Hematopoietic multipotent progenitor cell treated with erythropoietin and hydrocortisone succinate and interleukin-3 and kit ligand, for 17 days (in vitro differentiated cells): Measurements from ENCODE around the gene PPP1R13B.

Source experiments
- DNase-seq: peaks from one replicate; pipeline ENCODE4 v3.0.0-alpha.2; 2015; ENCODE audit warnings: low spot score

The PPP1R13B gene

DNA sequence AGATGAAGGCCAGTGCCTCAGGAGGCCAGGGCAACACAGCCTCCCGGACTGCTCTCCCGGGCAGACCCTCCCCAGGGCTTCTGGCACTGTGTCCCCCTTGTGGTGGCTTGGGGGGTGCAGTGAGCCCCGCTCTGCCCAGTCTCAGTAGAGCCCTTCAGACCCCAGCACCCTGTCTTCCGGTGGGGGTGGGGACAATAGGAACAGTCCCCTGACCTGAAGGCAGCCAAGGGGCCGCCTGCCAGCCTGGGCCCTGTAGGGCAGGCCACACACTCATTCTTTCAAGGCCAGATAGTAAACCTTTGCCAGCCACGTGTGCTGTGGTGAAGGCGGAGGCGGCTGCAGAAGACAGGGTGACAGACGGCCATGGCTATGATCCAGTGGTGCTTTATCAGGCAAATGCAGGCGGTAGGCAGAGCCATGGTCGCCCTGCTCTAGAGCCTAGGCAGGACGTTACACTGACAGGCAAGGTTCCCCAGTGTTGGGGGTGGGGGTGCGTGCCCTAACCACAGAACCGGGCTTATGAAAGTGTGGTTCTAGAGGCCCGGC is 116.8 kb downstream of the PPP1R13B start:
- DNase-seq = peak; percentile 91

- DNase-seq = peak; percentile 67
These were observed 117.6 kb downstream of the PPP1R13B start for GRCh38 chr14:103729496-103730448.

GRCh38 chr14:103728721-103729120 is 118.7 kb downstream of the PPP1R13B start:
- DNase-seq = no peak

DNA sequence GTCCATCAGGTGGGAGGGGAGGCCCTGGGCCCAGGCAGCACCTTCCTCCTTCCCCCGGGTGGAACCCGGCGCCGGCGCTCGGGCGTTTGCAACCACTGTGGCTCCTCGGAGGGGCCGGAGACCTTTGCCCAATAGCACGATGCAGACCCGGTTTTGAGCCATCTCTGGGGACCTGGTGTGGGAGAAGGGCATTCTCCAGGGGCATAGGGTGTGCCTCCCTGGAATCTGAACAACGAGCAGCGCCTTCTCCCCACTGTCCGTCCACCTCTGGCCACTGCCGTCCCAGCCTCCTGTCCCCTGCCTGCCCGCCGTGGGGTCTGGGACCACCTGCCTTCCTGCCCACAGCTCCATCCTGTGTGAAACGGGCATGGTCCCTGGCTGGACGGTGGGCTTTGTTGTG is 119.2 kb downstream of the PPP1R13B start:
- no peak for DNase-seq

DNA sequence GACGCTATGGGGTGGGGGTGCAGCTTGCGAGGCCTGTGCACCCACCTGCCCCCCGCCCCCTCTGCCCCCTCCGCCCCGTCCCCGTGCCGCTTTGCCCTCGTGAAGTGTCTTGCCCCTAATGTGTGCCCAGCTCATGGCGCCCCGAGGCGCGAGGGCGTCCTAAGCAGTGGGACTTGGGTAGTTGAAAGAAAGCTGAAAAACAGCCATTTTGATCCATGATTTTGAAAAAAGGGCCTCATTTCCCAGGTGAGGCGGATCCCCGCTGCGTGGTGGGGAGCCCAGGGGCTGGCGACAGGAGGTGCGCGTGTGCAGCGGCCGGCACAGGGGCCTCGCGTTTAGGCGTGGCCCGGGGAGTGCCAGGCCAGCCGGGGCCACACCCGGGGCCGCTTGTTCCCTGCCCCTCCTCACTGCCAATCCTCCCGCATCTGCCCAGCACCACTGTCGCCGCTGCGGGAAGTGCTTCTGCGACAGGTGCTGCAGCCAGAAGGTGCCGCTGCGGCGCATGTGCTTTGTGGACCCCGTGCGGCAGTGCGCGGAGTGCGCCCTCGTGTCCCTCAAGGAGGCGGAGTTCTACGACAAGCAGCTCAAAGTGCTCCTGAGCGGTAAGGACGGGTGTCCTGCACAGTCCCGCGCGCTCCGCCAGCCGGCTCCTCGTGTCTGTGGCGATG is 119.9 kb downstream of the PPP1R13B start:
- peak; percentile 30 for DNase-seq

- DNase-seq = no peak
These were observed 120.9 kb downstream of the PPP1R13B start for GRCh38 chr14:103726474-103726873.

GRCh38 chr14:103725739-103726395 is 121.5 kb downstream of the PPP1R13B start:
- DNase-seq = no peak

DNA sequence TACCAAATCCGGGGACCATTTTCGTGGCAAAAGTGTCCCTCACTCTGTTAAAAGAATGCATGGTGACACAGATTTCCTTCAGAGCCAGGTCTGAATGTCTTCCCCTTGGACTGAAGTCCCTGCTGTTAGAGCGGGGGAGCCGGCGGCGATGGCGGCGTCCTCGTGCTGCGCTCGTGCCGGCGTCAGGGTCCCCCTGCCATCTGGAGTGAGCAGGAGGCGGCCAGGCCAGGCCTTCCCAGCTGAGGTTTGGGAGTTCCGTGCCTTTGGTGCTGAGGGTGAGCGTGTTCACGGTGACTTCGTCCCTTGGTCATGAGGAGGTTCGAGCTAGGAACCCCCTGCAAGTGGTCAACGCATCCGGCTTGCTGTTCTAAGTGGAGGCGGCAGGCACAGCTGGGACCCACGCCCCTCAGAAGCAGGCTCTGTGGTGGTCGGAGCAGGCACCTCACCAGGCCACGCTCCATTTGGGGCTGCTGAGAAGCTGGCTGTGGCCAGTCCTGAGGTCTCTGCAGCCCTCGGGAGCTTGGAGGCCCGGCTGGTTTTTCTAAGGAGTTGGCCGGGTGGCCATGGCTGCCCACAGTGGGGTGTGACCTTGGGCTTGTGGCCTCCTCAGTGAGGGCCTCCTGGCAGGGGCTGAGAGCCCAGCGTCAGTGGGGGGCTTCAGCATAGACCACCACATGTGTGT is 122.2 kb downstream of the PPP1R13B start:
- no peak for DNase-seq

DNA sequence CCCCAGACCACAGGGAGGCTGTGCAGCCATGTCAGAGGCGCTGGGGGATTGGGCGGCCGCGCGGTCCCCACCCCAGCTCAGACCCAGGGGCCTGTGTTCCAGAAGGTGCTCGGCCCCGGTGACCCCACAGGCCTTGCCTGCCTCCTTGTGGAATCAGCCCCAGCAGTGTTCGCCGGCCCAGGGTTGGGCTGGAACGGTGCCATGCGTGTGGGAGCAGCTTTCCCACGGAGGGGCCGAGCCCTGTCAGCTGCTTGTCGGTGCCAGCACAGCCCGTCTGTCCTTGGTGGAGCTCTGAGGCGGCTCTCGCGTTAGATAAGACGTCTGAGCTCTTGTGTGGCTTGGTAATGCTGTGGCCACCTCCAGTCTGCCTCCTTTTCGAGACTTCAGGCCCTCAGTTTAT is 123.3 kb downstream of the PPP1R13B start:
- DNase-seq = peak; percentile 93

DNA sequence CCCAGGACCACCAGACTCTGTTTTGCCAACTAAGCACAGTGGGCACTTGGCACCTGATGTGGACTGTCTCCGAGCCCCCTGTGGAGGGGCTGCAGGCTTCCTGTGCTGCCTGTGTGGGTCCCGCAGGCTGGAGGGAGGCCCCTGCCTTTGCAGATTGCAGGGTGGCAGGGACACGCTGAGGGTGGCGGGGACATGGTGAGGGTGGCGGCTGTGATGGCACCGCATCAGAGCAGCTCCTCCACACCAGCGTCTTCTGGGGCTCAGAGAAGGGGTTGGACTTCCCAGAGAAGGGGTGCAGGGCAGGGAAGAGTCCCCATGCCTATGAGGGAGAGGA is 123.7 kb downstream of the PPP1R13B start:
- DNase-seq = no peak

DNA sequence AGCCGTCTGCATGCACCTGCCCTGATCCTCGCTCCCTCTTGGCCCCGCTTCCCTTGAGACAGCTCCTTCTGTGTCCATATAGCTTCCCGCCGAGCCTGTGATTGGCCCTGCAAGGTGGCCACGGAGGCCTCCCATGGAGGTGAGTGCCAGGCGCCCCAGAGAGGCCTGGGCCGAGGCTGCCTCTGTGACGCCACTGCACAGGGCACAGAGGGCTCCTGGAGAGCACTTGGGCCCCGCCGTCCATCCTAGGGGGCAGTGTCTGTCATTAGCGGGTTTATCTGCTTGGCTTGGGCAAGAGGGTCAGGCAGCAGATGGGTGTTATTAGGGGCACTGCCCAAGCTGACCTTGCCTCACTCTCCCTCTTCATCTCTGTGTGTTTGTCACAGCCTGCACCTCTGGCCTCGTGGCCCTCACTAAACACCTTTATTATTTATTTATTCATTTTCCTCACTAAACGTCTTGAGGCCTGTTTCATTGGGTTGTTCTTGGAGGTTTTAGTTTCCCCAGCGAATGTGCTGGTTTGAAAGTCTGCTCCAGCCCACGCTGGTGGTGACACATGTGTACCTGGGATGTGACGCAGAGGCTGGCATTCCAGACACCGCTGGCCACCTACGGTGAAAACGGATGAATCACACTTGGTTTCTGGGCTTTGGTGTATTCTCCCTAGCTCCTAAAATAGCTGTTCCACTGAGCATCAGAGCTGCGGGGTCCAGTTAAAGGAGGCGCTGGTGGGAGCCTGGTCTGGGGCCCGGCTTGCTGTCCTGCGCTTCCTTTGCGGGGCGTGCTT is 125.8 kb downstream of the PPP1R13B start:
- no peak for DNase-seq

DNA sequence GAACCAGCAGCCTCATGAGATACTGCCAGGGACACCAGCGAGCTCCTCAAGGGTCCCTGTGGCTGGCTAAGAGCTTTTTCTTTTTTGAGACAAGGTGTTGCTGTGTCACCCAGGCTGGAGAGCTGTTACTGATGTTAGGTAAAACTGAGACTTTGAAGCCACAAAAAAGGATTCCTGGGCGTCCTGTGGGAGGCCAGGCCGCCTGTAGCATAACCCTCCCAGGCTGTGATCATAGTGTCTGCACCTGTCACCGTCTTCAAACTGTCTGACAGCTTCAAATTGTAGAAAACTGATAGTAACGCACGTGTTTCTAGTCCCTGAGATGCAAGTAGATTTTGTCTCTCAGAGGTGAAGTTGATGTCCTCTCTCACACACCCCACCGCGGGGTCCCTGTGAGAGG is 127.6 kb downstream of the PPP1R13B start:
- DNase-seq = no peak

DNA sequence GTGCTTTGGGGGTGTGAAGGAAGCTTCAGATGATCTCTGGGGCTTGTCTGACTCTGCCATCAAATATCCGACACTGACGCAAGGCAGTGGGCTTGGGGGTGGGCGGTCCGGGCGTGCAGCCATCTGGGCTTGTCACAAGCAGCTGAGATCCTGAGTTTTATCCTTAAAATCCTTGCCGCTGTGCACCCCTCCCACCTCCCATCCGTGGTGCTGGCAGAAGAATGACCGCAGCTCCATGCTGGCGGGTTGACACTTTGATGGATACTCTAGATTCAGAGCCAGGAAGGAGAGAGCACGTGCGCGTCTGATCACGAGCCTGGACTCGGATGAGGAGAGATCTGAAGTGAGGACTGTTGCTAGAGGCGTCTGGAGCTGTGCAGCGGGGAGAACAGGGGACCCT is 128.8 kb downstream of the PPP1R13B start:
- DNase-seq = no peak

DNA sequence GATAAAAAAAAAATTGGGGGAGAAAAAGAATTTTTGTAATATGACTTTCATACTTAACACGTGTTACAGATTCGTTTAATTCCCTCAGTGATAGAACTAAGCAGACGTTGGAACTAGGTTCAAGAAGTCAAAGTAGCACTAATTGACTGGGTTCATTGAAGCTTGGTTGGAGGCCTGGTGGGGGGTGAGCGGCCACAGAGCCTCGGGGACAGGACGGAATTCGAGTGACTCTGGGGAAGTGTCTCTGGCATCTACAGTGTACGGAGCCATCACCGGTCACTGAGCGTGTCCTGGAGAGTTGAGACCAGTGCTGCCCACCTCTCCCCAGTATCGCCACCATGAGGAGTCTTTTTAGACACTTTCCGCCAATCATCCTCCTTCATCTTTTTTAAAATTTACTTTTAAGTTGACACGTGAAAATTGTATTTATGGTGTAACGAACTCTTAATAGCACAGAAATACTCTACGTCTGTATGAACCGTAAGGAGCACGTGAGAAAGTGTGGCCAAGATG is 130.4 kb downstream of the PPP1R13B start:
- no peak for DNase-seq

DNA sequence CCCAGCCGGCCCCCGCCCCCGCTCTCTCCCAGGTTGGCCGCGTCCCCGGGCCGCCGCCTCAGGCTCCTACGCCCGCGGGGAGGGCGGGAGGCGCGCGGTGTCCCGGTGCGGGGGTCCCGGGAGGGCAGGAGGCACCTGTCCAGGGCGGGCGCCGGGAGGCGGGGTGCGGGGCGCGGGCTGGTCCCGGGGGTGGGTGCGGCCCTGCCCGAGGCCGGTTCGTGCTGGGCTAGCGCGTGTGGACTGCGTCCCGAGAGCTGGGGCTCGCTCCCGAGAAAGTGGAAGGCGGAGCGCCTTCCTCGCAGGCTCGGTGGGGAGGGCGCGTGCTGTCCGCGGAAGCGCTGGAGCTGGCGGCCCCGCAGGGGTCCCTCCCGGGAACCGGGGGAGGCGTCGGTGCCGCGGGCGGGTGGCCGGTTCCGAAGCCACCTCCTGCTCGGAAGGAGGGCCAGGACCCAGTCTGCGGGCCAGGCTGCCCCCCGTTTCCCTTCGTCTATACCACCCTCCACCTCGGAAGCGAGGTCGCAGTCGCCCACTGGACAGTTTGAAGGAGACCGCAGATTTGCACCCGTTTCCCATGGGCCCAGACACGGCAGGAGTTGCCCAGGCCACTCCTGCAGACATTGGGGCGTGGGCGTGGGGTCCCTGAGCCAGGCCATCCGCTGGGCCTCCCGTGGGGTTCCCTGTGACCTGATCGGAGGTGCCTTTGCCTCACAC is 131.1 kb downstream of the PPP1R13B start:
- DNase-seq = peak; percentile 38

DNA sequence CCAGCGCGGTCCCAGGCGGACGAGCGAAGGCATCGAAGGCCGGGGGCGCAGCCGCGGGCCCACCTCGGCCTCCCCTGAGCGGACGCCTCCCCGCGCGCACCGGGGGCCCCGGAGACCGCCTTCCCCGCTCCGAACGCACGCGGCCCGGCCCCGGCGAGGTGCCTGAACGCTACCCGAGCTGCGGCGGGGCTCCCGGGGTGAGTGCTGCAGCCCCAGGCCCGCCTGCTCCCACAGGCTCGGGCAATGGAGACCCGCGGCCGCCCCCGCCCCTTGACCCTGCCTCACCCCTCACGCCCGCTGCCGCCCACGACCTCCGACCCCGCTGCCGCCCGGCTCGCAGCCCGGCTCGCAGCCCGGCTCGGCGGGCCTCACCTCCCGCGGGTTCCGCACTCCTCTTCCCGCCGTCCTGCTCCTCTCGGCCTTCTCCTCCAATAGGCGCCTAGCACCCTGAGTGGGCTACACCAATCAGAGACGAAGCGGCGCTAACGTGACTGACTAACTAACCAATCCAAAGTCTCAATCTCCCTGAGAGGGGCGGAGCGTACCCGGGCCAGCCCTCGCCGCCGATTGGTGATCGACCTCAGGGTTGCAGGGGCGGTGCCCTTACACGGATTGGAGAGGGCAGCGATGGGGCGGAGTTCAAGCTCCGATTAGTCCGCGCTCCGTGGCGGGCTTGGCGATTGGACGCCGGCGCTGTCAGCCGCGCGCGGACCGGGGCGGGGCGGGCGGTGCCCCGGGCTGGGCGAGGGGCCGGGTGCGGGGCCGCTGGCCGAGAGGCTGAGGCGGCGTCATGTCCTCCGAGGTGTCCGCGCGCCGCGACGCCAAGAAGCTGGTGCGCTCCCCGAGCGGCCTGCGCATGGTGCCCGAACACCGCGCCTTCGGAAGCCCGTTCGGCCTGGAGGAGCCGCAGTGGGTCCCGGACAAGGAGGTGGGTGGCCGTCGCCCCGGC is 132.0 kb downstream of the PPP1R13B start, which contains the start of the genes XRCC3 and ZFYVE21:
TSS of gene XRCC3 (minus strand) at position 400 of the 949 bp plus-strand sequence. CDS start 4,364 bp downstream, outside the sequence.
TSS of gene ZFYVE21 (plus strand) at position 759 of the 949 bp plus-strand sequence. CDS start at position 791, 32 bp downstream.
- DNase-seq = peak; percentile 100

- no peak for DNase-seq
These were observed 133.2 kb downstream of the PPP1R13B start for GRCh38 chr14:103714063-103714724.
